Measurements from ENCODE around the gene KRT13. TPM values are rescaled to one million over a fixed set of nuclear protein-coding genes. Genes with fewer than 3 reads are reported as not detected.

KRT13 gene
- total and polyA plus RNA-seq, 10 of the 15 experiments (the other 5 are each of a cell fraction or from before 2014, with no cell fraction given), result not detected

GRCh38 chr17:41483531-41483930 is 21.9 kb downstream of the KRT13 start:
- ChIA-PET POLR2A (no interaction called here), SMC1A (ENCODE audit: uncharacterized antibody, unreplicated experiment) (no interaction called here), RAD21 (ENCODE audit: unreplicated experiment) (no interaction called here), CTCF (interaction anchor here (0.6 to 1.6 kb wide), 2 partner anchors 165 to 180 kb away, joined by 3 to 6 read pairs; no protein-coding TSS in a partner anchor)
- FAIRE-seq (no peak), DNase-seq (ENCODE audit: low read depth, low spot score) (no peak), ATAC-seq (no peak)
- Histone ChIP-seq H3K9me3 (replicated peaks; ENCODE audit: control insufficient read depth, insufficient read depth, low read length) (no peaks in the 10 kb centered on the region), H3K79me2 (ENCODE audit: control insufficient read depth, insufficient read depth, low read length) (no peaks in the 10 kb centered on the region), H4K20me1 (ENCODE audit: control insufficient read depth, insufficient read depth) (no peaks in the 10 kb centered on the region), H3K4me3 (no peak overlapping the region), H3K4me2 (ENCODE audit: control insufficient read depth, insufficient read depth) (no peak overlapping the region), H3K4me1 (ENCODE audit: control insufficient read depth, insufficient read depth, low read length) (no peaks in the 10 kb centered on the region; the same call in 1 of the 2 replicates), H3K9ac (ENCODE audit: control insufficient read depth, insufficient read depth, low read length) (no peak overlapping the region), H3K36me3 (ENCODE audit: control insufficient read depth in 2 of 2, insufficient read depth in 2 of 2, low read length in 1 of 2) (no peaks in the 10 kb centered on the region), H3K27me3 (replicated peaks in 1 of 2; ENCODE audit: control insufficient read depth in 2 of 2, insufficient read depth in 2 of 2, low read length in 1 of 2) (peaks cover 0 to 3% of the 10 kb centered on the region in 2 experiments; a peak in 2 of 4 replicates), H2AFZ (ENCODE audit: control insufficient read depth, low read depth, low read length) (no peak overlapping the region), H3K27ac (ENCODE audit: control insufficient read depth, insufficient read depth) (no peak overlapping the region)
- no TSS peak for BruUV-seq (replicated peaks)
- in situ Hi-C loops (cut with MboI), result no loop called here
- intact Hi-C loops (cut with micrococcal nuclease; ENCODE audit: unreplicated experiment), result no loop called here
- TF ChIP-seq MAX (IDR thresholded peaks at IDR 0.05; ENCODE audit: low read depth, low read length) (no peak), SRF (IDR thresholded peaks at IDR 0.05; ENCODE audit: low read depth in 2 of 2, low read length in 2 of 2) (no peak), BRCA1 (IDR thresholded peaks at IDR 0.05; ENCODE audit: low read depth, low read length) (no peak), CREM (IDR thresholded peaks at IDR 0.05; ENCODE audit: low read depth) (no peak), SIN3A (IDR thresholded peaks at IDR 0.05; ENCODE audit: low read depth, low read length) (no peak), SKIL (IDR thresholded peaks at IDR 0.05; ENCODE audit: low read depth, poor library complexity, severe bottlenecking) (no peak), IKZF1 (conservative IDR thresholded peaks at IDR 0.05) (no peak), NFXL1 (IDR thresholded peaks at IDR 0.05; ENCODE audit: borderline replicate concordance) (no peak), CHD4 (IDR thresholded peaks at IDR 0.05) (no peak), KAT2A (conservative IDR thresholded peaks at IDR 0.05; ENCODE audit: control insufficient read depth, low read depth, low read length) (no peak), ZNF622 (IDR thresholded peaks at IDR 0.05) (no peak), PML (IDR thresholded peaks at IDR 0.05; ENCODE audit: low read length) (no peak), BHLHE40 (IDR thresholded peaks at IDR 0.05; ENCODE audit: borderline replicate concordance in 1 of 2, low read depth in 2 of 2, low read length in 1 of 2) (no peak)
- 44% methylated on average over 9 of the region's 9 CpGs for WGBS (ENCODE audit: insufficient coverage, insufficient replicate concordance, low lambda C conversion rate, missing lambda C conversion rate)
